DND-41 (cell line): ENCODE measurements around the gene SLC25A21.

Source experiments
- ATAC-seq: fragments of 200-7000 bp; cut with Tn5 transposase; 3 replicates; pipeline ENCODE4 v1.9.1; 2021; ENCODE audit warnings: low read depth; ENCODE audit not compliant: insufficient read depth
- DNase-seq: peaks from one replicate; pipeline ENCODE4 v3.0.0-alpha.2; 2020
- H2AFZ ChIP-seq: 2 replicates; pipeline ENCODE4 v1.6.0; 2012; ENCODE audit warnings: low read depth, low read length
- H3K27ac ChIP-seq: 2 replicates; pipeline ENCODE4 v1.5.1; 2012; ENCODE audit warnings: low read length, inconsistent platforms
- H3K27me3 ChIP-seq: fragments of 200-600 bp; sonication (generic); 2 replicates; pipeline ENCODE4 v1.6.0; 2012; ENCODE audit warnings: low read length, mild to moderate bottlenecking, inconsistent platforms; ENCODE audit not compliant: insufficient read depth, poor library complexity
- H3K36me3 ChIP-seq: 2 replicates; pipeline ENCODE4 v1.5.1; 2012; ENCODE audit warnings: low read length, inconsistent platforms; ENCODE audit not compliant: insufficient read depth
- H3K4me1 ChIP-seq: 2 replicates; pipeline ENCODE4 v1.5.1; 2012; ENCODE audit warnings: mild to moderate bottlenecking, low read length; ENCODE audit not compliant: insufficient read depth
- H3K4me2 ChIP-seq: 2 replicates; pipeline ENCODE4 v1.6.0; 2012; ENCODE audit warnings: mild to moderate bottlenecking, moderate library complexity, low read length, inconsistent platforms; ENCODE audit not compliant: insufficient read depth
- H3K4me3 ChIP-seq, 2 experiments: fragments of 200-600 bp in 1 of 2; shearing (Covaris generic) in 1 of 2; 2 replicates each; pipeline ENCODE4 v1.5.1; 2012 to 2016; ENCODE audit warnings: inconsistent platforms in 2 of 2, low read length in 2 of 2, mild to moderate bottlenecking in 2 of 2, low read depth in 1 of 2, moderate library complexity in 1 of 2
- H3K79me2 ChIP-seq: 2 replicates; pipeline ENCODE4 v1.6.0; 2012; ENCODE audit warnings: low read length, inconsistent platforms; ENCODE audit not compliant: insufficient read depth
- H3K9ac ChIP-seq: 2 replicates; pipeline ENCODE4 v1.6.0; 2012; ENCODE audit warnings: low read depth, mild to moderate bottlenecking, inconsistent platforms, low read length, moderate library complexity
- H3K9me3 ChIP-seq: 2 replicates; pipeline ENCODE4 v1.5.1; 2012; ENCODE audit warnings: low read length, moderate library complexity, mild to moderate bottlenecking, inconsistent platforms; ENCODE audit not compliant: insufficient read depth, severe bottlenecking
- H4K20me1 ChIP-seq: 2 replicates; pipeline ENCODE4 v1.6.0; 2012; ENCODE audit warnings: low read length; ENCODE audit not compliant: insufficient read depth
- CTCF ChIP-seq: IDR thresholded peaks from 2 replicates; pipeline ENCODE4 v1.5.1; 2012; ENCODE audit warnings: borderline replicate concordance, low read length, moderate library complexity, mild to moderate bottlenecking; ENCODE audit not compliant: poor library complexity, severe bottlenecking; ENCODE audit errors: extremely low read depth
- EZH2 ChIP-seq: IDR thresholded peaks from 3 replicates; pipeline ENCODE4 v1.6.1; 2012; ENCODE audit warnings: borderline replicate concordance, low read depth, mild to moderate bottlenecking, moderate library complexity, low read length, inconsistent platforms; ENCODE audit not compliant: severe bottlenecking

Gene SLC25A21

GRCh38 chr14:36658123-36659009 lies 514.0 kb downstream of the SLC25A21 start:
- Histone ChIP-seq H3K4me1 (no peaks in the 10 kb centered on the region), H4K20me1 (no peaks in the 10 kb centered on the region), H3K27me3 (no peaks in the 10 kb centered on the region), H3K9ac (no peak overlapping the region), H3K79me2 (no peaks in the 10 kb centered on the region), H3K4me3 (no peak overlapping the region), H3K36me3 (no peaks in the 10 kb centered on the region), H3K9me3 (peaks cover 14% of the 10 kb centered on the region), H3K4me2 (no peak overlapping the region), H2AFZ (no peak overlapping the region), H3K27ac (no peak overlapping the region)
- ATAC-seq: no peak
- DNase-seq: no peak
- TF ChIP-seq CTCF (no peak), EZH2 (no peak)

GRCh38 chr14:36657399-36658122 lies 514.8 kb downstream of the SLC25A21 start:
- H3K4me3 ChIP-seq: no peak overlapping the region
- H3K4me2 ChIP-seq: no peak overlapping the region
- no peak overlapping the region for H3K9ac ChIP-seq
- no peaks in the 10 kb centered on the region for H3K79me2 ChIP-seq
- no peak overlapping the region for H3K27ac ChIP-seq
- no peaks in the 10 kb centered on the region for H3K4me1 ChIP-seq
- H3K9me3 ChIP-seq: peaks cover 14% of the 10 kb centered on the region
- DNase-seq: no peak
- TF ChIP-seq EZH2: no peak
- no peak for TF ChIP-seq CTCF
- no peak for ATAC-seq
- no peaks in the 10 kb centered on the region for H3K36me3 ChIP-seq
- H3K27me3 ChIP-seq: no peaks in the 10 kb centered on the region
- H4K20me1 ChIP-seq: no peaks in the 10 kb centered on the region
- no peak overlapping the region for H2AFZ ChIP-seq

- no peak overlapping the region for H2AFZ ChIP-seq
Observed at GRCh38 chr14:36656687-36657398, 515.6 kb downstream of the SLC25A21 start.

More at GRCh38 chr14:36656687-36657398, 515.6 kb downstream of the SLC25A21 start:
- Histone ChIP-seq H3K27me3 (no peaks in the 10 kb centered on the region), H3K4me1 (no peaks in the 10 kb centered on the region), H3K36me3 (no peaks in the 10 kb centered on the region), H3K9me3 (peaks cover 14% of the 10 kb centered on the region), H3K4me2 (no peak overlapping the region), H3K79me2 (no peaks in the 10 kb centered on the region), H3K4me3 (no peak overlapping the region), H3K9ac (no peak overlapping the region), H4K20me1 (no peaks in the 10 kb centered on the region), H3K27ac (no peak overlapping the region)
- no peak for TF ChIP-seq EZH2
- TF ChIP-seq CTCF: no peak
- ATAC-seq (no peak), DNase-seq (no peak)
